HuH-7 (cell line): ENCODE measurements around the gene ATF7IP.
"Not testable (repeated sequence)": the region's sequence is repeated elsewhere in the genome, so short reads cannot be mapped to it uniquely, and the experiment has no call there.

Experiments used
- DNase-seq: peaks from one replicate; pipeline ENCODE4 v3.0.0; 2011; ENCODE audit warnings: low spot score

The ATF7IP gene

DNA sequence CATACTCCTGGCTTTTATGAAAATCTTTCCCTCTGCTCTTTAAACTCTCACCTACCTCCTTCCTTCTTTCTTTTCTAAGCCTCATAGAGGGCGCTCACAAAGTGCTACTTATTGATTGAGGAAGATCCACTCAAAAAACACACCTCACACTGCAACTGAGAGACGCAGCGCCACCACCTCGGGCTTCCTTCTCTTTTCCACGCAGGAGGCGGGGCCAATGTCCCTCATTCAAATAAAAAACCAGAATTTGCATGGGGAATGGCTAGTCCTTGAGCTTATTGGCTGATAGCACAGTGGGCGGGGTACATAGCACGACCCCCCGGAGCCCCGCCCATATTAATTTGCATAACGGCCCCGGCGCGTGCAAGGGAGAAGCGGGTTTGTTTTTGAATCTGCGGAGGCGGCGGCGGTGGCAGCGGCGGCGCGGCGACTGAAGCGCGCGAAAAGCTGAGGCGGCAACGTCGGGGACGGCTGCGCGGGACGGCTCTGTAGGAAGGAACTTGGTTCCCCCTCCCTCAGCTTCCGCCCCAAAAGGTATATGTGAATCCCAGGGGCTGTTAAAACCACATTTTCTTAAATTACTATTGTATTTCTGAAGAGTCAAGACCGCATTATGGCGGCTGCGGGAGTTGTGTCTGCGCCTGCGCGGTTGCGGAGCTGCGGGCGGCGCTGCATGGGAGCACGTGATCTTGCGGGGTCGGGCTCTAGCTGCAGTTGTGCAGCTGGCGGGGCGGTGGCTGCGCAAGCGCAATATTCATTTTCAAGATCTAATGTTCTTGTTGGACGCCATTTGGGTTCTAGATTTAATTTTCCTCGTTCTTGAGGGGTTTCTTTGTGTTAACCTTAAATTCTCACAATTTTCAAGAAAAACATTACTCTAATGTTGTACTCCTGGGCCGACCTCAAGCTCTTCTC lies at the start of gene ATF7IP:
ATF7IP (plus strand) TSS at position 389 of the 915 bp plus-strand sequence. CDS start 58,234 bp downstream, outside the sequence.
- DNase-seq, result peak; percentile 100

DNA sequence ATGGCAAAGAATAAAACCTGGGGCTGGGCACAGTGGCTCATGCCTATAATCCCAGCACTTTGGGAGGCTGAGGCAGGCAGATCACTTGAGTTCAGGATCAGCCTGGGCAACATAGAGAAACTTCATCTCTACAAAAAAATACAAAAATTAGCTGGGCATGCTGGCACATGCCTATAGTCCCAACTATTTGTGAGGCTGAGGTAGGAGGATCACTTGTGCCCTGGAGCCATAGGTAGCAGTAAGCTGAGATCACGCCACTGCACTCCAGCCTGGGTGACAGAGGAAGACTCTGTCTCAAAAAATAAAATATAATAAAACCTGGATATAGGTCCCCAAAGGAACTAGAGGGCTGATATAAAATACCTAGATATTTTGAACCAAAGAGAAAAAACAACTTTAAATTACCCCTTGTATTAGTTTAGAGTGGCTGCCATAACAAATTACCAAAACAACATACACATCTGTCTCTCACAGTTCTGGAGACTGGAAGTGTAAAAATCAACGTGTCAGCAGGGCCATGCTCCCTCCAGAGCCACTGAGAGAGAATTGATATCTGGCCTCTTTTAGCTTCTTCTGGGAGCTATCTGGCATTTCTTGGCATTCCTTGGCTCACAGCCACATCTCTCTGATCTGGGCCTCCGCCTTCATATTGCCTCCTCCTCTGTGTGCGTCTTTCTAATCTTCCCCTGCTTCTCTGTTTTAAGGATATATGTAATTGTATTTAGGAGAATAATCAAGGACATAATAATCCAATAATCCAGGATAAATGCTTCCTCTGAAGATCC lies 47.9 kb upstream of the ATF7IP start:
- no peak for DNase-seq

- not testable (repeated sequence) for DNase-seq
Observed at GRCh38 chr12:14319704-14320427, 45.6 kb upstream of the ATF7IP start.

- DNase-seq, result no peak
Observed at GRCh38 chr12:14322403-14322802, 43.1 kb upstream of the ATF7IP start.

DNA sequence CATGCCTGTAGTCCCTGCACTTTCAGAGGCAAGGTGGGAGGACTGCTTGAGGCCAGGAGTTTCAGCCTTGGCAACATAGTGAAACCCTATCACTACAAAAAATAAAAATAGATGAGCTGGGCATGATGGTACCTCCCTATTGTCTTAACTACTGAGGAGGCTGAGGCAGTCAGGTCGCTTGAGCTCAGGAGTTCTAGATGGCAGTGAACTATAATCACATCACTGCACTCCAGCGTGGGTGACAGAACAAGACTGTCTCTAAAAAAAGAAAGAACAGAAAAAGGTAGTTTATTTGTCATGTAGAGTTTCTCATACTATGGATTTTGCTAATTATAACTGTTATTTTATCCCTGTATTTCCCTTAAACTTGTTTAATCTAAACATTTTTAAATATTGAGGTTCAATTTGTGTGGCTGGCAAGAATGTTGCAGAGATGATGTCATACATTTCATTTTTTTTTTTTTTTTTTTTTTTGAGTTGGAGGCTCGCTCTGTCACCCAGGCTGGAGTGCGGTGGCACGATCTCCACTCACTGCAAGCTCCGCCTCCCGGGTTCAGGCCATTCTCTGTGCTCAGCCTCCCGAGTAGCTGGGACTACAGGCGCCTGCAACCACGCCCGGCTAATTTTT lies 39.7 kb upstream of the ATF7IP start:
- DNase-seq, result no peak

- DNase-seq, result no peak
Observed at GRCh38 chr12:14326699-14327098, 38.8 kb upstream of the ATF7IP start.

DNA sequence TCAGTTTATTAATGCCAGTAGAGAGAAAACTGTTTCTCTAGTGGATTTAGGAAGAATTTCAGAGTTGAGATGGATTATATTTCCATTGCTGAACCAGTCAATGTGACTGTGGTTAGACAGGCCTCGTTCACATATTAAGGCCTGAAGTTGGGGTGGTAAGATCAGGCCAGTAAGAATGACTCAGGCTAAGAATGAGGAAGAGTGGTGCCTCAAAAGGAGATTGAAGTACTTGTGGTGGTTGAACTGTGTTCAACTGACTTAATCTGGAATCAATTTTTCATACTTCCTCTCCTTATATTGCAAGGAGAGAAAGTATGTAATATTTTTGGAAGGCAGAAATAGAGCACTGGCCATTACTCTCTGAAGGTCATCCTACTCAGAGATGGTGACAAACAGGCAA lies 37.8 kb upstream of the ATF7IP start:
- no peak for DNase-seq

- no peak for DNase-seq
Observed at GRCh38 chr12:14332482-14332881, 33.0 kb upstream of the ATF7IP start.

DNA sequence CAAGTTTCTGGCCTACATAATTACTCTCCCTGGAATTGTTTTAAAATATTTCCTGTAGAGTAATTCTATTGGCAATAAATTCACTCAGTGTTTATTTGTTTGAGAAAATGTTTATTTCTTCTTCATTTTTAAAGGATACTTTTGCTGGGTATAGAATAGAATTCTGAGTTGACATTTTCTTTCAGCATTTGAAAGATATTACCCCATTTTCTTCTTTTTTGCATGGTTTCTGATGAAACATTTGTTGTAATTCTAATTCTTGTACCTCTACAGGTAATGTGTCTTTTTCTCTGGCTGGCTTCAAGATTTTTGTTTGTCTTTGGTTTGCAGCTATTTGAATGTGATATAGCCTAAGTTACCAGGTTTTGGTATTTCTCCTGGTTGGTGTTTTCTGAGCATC lies 25.1 kb upstream of the ATF7IP start:
- no peak for DNase-seq

DNA sequence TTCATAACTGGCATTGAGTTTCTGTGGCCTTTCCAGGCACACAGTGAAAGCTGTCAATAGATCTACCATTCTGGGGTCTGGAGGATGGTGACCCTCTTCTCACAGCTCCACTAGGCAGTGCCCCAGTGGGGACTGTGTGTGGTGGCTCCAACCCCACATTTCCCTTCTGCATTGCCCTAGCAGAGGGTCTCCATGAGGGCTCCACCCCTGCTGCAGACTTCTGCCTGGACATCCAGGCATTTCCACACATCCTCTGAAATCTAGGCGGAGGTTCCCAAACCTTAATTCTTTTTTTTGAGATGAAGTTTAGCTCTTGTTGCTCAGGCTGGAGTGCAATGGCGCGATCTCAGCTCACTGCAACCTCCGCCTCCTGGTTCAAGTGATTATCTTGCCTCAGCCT lies 14.0 kb upstream of the ATF7IP start:
- not testable (repeated sequence) for DNase-seq

DNA sequence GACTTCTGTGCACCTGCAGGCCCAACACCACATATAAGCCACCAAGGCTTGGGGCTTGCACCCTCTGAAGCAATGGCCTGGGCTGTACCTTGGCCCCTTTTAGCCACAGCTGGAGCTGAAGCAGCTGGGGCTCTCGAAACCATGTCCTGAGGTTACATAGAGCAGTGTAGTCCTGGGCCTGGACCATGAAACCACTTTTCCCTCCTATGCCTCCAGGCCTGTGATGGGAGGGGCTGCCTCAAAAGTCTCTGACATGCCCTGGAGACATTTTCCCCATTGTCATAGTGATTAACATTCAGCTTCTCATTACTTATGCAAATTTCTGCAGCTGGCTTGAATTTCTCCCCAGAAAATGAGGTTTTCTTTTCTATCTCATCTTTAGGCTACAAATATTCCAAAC lies 13.4 kb upstream of the ATF7IP start:
- not testable (repeated sequence) for DNase-seq

DNA sequence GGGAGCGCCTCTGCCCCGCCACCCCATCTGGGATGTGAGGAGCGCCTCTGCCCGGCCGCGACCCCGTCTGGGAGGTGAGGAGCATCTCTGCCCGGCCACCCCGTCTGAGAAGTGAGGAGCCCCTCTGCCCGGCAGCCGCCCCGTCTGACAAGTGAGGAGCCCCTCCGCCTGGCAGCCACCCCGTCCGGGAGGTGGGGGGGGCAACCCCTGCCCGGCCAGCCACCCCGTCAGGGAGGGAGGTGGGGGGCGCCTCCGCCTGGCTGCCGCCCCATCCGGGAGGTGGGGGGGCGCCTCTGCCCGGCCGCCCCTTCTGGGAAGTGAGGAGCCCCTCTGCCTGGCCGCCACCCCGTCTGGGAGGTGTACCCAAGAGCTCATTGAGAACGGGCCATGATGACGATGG lies 10.8 kb upstream of the ATF7IP start:
- DNase-seq, result not testable (repeated sequence)

DNA sequence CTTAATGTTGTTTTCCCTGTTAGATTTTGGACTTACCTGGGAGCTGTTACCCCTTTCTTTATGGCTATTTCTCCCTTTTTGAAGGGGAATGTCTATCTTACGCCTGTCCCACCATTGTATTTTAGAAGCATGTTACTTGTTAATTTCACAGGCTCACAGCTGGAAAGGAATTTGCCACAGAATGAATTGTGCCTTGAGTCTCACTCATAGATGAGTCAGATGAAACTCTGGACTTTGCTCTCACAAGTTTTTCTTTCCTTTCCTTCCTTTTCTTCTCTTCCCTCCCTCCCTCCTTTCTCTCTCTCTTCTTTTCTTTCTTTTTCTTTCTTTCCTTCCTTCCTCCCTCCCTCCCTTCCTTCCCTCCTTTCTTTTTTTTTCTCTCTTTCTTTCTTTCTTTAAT lies 9.3 kb upstream of the ATF7IP start:
- DNase-seq, result no peak

DNA sequence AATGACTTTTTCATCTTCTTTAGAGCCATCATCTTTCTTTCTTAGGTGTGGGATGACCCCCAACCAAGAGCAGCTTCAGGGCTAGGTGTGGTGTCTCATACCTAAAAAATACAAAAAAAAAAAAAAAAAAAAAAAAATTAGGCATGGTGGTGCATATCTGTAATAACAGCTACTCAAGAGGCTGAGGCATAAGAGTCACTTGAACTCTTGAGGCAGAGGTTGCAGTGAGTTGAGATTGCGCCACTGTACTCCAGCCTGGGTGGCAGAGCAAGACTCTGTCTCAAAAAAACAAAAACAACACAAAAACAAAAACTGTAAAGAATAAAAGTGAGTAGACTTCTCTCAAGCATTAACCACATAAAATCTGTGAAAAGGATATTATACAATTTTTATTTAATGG lies 8.0 kb upstream of the ATF7IP start:
- DNase-seq, result no peak

DNA sequence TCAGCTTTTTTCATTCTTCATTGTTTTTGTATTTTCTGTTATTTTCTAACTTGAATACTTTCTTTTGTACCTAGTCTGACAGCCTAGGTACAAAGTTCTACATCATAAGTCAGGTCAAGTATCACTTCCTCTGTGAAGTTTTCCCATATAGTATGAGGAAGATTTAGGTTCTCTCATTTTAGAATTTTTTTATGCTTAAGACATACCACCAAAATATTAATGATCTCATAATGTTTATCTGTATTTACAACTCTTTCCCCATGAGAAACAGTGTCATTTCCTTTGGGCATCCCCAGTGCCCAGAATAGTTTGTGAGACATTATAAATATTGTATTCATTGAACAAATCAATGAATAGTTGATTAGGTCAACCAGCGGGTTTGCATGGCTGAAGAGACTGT lies 3.1 kb upstream of the ATF7IP start:
- no peak for DNase-seq

DNA sequence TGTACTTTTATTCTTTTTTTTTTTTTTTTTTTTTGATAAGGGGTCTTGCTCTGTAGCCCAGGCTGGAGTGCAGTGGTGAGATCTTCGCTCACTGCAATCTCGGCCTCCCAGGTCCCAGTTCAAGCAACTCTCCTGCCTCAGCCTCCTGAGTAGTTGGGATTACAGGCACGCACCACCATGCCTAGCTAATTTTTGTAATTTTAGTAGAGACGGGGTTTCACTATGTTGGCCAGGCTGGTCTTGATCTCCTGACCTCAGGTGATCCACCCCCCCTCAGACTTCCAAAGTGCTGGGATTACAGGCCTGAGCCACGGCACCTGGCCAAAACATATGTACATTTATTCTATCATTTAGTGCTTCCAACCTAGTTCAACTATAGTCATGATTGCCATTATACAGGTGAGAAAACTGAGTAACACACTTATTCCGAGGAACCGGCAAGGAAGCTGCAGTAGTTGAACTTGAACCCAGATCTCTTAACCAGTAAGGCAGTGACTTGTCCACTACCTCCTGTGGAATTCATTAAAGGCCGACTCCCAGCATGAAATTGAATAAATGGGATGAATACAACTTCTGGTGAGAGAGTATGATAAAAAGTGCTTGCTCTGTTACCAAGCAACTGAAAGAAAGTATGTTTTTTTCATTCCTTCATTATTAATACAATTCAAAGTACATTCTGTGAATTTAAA lies 755 bp upstream of the ATF7IP start:
- no peak for DNase-seq

DNA sequence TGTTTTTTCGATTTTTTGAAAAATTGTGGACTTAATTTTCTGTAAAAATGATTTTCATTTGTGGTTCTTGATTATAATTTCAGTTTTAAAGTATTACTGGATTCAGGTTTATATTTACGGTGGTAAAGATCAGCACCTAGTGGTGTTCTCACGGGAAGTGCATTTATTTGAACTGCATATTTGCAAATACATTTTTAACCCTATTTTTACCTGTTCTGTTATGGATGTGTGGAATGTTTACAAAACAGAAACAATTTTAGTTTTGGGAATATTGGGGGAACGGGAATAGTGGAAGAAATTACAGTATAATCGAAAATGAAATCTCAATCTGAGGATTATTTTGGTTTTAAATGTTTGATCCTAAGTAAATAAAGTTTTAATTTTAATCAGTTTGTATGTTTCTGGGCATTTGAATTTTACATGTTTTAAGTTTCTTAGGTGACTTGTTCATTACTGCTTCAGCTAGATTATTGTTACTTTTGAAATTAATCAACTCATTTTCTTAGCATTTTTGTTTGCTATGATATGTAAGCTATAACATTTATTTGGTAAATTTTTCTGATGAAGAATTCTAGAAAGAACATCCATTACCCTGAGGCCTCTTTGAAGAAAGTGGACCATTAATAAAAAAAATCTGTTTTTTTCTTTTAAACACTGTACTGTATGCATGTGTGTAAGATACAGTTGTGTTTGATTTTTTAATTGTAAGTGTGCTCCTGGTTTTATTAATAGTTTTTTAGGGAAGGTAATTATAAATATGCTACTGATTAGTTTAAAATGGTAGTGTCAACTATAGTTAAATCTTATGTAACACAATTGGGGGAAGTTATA lies 942 bp downstream of the ATF7IP start:
- DNase-seq, result no peak

DNA sequence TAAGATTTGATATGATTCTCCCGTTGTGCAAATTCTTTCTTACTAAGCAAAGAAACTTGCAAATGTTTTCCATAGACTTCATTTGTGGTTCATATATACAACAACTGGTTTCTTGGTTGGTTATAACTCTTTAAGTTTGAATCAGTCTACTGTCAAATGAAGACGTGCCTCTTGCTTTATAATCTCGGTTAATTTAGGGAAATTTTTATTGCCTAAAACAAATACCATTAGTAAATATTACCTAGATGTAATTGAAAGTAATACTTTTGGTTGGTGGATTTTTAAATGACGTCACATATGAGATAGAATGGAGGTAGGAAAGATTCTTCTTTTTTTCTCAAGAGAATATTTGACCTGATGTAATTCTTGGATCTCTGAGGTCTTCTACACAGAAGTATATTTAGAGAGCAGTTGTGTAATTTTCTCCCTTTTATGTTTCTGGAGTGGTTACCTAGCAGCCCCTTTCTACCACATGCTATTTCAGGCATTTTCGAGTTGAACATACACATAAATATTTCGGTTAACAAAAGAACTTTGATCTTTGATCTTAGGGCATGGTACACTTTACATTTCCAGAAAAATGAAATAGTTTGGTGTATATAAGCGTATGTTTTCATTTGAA lies 1.7 kb downstream of the ATF7IP start:
- DNase-seq, result no peak

DNA sequence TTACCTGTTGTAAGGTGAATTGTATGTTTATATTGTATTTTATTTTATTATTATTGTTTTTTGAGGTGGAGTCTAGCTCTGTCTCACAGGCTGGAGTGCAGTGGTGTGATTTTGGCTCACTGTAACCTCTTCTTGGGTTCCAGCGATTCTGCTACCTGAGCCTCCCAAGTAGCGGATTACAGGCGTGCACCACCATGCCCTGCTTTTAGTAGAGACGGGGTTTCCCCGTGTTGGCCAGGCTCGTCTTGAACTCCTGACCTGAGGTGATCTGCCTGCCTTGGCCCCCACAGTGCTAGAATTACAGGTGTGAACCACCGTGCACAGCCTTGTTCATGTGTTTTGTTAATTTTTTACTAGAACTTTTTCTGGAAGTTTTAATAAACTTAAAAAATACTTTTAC lies 3.8 kb downstream of the ATF7IP start:
- DNase-seq, result no peak

- no peak for DNase-seq
Observed at GRCh38 chr12:14373217-14373616, 7.7 kb downstream of the ATF7IP start.
